Epidermal melanocyte (primary cell): ENCODE data around the gene VWA1.
"Not testable (repeated sequence)": the region's sequence is repeated elsewhere in the genome, so short reads cannot be mapped to it uniquely, and the experiment has no call there.

ENCODE experiments used
- DNase-seq: peaks from one replicate; pipeline ENCODE4 v3.0.0; 2011; ENCODE audit warnings: low spot score; ENCODE audit not compliant: insufficient read length

VWA1 gene

GRCh38 chr1:1484976-1485750 lies 49.7 kb downstream of the VWA1 start:
- not testable (repeated sequence) for DNase-seq

GRCh38 chr1:1485755-1486317 lies 50.3 kb downstream of the VWA1 start:
- peak; percentile 5 for DNase-seq

GRCh38 chr1:1487701-1488100 lies 52.2 kb downstream of the VWA1 start:
- DNase-seq: no peak

GRCh38 chr1:1489231-1489630 lies 53.7 kb downstream of the VWA1 start:
- DNase-seq: no peak

- no peak for DNase-seq
These were observed 54.4 kb downstream of the VWA1 start for GRCh38 chr1:1489861-1490260.

- no peak for DNase-seq
These were observed 55.2 kb downstream of the VWA1 start for GRCh38 chr1:1490633-1491230.

- no peak for DNase-seq
These were observed 56.1 kb downstream of the VWA1 start for GRCh38 chr1:1491601-1492000.
